HFFc6 (cell line): ENCODE measurements around the gene PDE1A. TPM values are rescaled to one million over a fixed set of nuclear protein-coding genes. Genes with fewer than 3 reads are reported as not detected.

Experiments
- DNase-seq: peaks from one replicate; pipeline ENCODE4 v3.0.0-alpha.2; 2018
- H3K27ac Mint-ChIP-seq: 2 replicates; pipeline ENCODE4 v1.8.0; 2020; ENCODE audit warnings: mild to moderate bottlenecking, mixed read lengths
- H3K27me3 Mint-ChIP-seq: 2 replicates; pipeline ENCODE4 v1.8.0; 2021; ENCODE audit warnings: mild to moderate bottlenecking, moderate library complexity, mixed read lengths; ENCODE audit not compliant: insufficient read depth
- H3K36me3 Mint-ChIP-seq: 2 replicates; pipeline ENCODE4 v1.8.0; 2021; ENCODE audit warnings: low read depth, mixed read lengths
- H3K4me1 Mint-ChIP-seq: 2 replicates; pipeline ENCODE4 v1.8.0; 2020; ENCODE audit warnings: low read depth, mixed read lengths
- H3K4me3 Mint-ChIP-seq: 2 replicates; pipeline ENCODE4 v1.8.0; 2020; ENCODE audit warnings: mild to moderate bottlenecking, moderate library complexity, mixed read lengths
- H3K9me3 Mint-ChIP-seq: 2 replicates; pipeline ENCODE4 v1.8.0; 2020; ENCODE audit warnings: mild to moderate bottlenecking, mixed read lengths
- total RNA-seq, 6 experiments: library from RNA; stranded (reverse); fragmentation: NEBNext Ultra II Directional; extraction: Animal tissue kit (Norgen Biotek cat#: 25700); gene quantifications; 2 replicates in 1 of 6; 3 replicates in 5 of 6; pipeline ENCODE4 v1.2.3, GENCODE V29; 2021
- TF ChIP-seq, protein P1 (sequence below): fragments of 200-600 bp; sonication (generic); IDR thresholded peaks from 2 replicates; pipeline ENCODE4 v1.5.0; 2021; ENCODE audit warnings: antibody characterized with exemption, mild to moderate bottlenecking

PDE1A gene
- total RNA-seq, 6 experiments from 2014 or later = 2.7 to 8.0 (median 3.9) TPM

DNA sequence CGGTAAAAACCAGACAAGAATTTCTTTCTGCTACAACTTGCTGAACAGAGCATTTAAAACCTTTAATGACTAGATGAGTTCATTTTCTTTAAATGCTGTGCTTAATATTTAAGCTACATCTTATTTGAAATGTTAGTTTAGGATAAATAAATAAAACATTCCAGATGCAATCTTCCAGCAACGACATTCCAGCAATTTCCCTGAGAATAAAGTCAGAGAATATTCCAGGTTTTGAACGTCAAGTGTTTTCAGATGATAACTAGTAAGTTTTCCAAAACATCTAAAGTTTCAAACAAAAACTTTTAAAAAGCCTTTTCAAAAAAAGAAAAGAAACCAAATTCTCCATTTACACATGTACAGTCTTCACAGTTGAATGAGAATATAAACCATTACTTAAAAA, 336.4 kb downstream of the PDE1A start:
- Mint-ChIP-seq H3K9me3 (peaks cover 7% of the 10 kb centered on the region), H3K27ac (no peak overlapping the region), H3K36me3 (peaks cover 9% of the 10 kb centered on the region), H3K4me1 (peaks cover 33% of the 10 kb centered on the region), H3K27me3 (no peaks in the 10 kb centered on the region), H3K4me3 (peak overlapping the region; percentile 13; the same call in 1 of the 2 replicates)
- TF ChIP-seq, protein P1, sequence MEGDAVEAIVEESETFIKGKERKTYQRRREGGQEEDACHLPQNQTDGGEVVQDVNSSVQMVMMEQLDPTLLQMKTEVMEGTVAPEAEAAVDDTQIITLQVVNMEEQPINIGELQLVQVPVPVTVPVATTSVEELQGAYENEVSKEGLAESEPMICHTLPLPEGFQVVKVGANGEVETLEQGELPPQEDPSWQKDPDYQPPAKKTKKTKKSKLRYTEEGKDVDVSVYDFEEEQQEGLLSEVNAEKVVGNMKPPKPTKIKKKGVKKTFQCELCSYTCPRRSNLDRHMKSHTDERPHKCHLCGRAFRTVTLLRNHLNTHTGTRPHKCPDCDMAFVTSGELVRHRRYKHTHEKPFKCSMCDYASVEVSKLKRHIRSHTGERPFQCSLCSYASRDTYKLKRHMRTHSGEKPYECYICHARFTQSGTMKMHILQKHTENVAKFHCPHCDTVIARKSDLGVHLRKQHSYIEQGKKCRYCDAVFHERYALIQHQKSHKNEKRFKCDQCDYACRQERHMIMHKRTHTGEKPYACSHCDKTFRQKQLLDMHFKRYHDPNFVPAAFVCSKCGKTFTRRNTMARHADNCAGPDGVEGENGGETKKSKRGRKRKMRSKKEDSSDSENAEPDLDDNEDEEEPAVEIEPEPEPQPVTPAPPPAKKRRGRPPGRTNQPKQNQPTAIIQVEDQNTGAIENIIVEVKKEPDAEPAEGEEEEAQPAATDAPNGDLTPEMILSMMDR = no peak
- DNase-seq = no peak
